ENCODE data around the gene SLC25A10.

DNA sequence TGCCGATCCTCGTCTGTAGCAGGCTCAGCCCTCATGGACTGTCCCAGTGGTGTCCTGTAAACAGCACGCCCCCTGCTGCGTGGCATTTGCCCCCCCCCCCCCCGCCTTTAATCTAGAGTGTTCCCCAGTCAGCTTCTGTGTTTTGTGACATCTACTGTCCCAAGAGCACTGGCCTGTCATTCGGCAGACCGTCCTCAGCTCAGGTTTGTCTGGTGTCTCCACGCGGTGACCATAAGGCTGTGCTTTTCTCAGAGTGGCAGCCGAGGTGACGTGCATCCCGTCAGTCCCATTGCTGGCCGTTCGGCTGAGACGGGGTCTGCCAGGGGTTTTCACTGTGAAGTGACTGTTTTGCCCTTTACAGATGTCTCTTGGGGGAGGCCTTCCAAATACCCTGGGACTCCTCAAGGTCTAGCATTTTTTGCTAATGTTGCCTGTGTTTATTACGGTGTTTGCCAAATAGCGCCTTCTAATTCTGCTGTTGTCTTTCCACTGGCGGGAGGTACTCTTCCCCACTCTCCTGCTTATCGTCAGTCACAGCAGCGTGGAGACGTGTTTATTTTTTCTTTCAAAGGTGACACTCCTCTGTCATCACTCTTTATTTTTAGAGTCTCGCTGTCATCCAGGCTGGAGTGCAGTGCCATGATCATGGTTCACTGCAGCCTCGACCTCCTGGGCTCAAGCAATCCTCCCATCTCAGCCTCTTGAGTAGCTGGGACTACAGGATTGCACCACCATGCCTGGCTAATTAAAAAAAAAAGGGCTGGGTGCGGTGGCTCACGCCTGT is 14.6 kb upstream of the SLC25A10 start:
- TF ChIP-seq, protein P1, sequence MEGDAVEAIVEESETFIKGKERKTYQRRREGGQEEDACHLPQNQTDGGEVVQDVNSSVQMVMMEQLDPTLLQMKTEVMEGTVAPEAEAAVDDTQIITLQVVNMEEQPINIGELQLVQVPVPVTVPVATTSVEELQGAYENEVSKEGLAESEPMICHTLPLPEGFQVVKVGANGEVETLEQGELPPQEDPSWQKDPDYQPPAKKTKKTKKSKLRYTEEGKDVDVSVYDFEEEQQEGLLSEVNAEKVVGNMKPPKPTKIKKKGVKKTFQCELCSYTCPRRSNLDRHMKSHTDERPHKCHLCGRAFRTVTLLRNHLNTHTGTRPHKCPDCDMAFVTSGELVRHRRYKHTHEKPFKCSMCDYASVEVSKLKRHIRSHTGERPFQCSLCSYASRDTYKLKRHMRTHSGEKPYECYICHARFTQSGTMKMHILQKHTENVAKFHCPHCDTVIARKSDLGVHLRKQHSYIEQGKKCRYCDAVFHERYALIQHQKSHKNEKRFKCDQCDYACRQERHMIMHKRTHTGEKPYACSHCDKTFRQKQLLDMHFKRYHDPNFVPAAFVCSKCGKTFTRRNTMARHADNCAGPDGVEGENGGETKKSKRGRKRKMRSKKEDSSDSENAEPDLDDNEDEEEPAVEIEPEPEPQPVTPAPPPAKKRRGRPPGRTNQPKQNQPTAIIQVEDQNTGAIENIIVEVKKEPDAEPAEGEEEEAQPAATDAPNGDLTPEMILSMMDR (IDR thresholded peaks at IDR 0.05), result no peak
- TF ChIP-seq POLR2A (IDR thresholded peaks at IDR 0.05), result no peak
